Stimulated activated naive CD8-positive, alpha-beta T cell treated with anti-CD3 and anti-CD28 coated beads, Interleukin-15, Interleukin-2, amounts not matched to agents 100 ng/mL and 50 ng/mL, for 24 hours (primary cell): ENCODE results near the gene ZBTB39.
"Not testable (repeated sequence)": the region's sequence is repeated elsewhere in the genome, so short reads cannot be mapped to it uniquely, and the experiment has no call there.

Experiments
- H3K27ac Mint-ChIP-seq: one replicate; pipeline ENCODE4 v1.8.0; 2021; ENCODE audit warnings: mild to moderate bottlenecking, mixed read lengths
- H3K27me3 Mint-ChIP-seq: one replicate; pipeline ENCODE4 v1.8.0; 2021; ENCODE audit warnings: mixed read lengths
- H3K36me3 Mint-ChIP-seq: one replicate; pipeline ENCODE4 v1.8.0; 2021; ENCODE audit warnings: low read depth, mixed read lengths
- H3K4me1 Mint-ChIP-seq: one replicate; pipeline ENCODE4 v1.8.0; 2021; ENCODE audit warnings: low read depth, mixed read lengths
- H3K4me3 Mint-ChIP-seq: one replicate; pipeline ENCODE4 v1.8.0; 2021; ENCODE audit warnings: mild to moderate bottlenecking, mixed read lengths
- H3K9me3 Mint-ChIP-seq: one replicate; pipeline ENCODE4 v1.8.0; 2021; ENCODE audit warnings: mixed read lengths

Gene ZBTB39

DNA sequence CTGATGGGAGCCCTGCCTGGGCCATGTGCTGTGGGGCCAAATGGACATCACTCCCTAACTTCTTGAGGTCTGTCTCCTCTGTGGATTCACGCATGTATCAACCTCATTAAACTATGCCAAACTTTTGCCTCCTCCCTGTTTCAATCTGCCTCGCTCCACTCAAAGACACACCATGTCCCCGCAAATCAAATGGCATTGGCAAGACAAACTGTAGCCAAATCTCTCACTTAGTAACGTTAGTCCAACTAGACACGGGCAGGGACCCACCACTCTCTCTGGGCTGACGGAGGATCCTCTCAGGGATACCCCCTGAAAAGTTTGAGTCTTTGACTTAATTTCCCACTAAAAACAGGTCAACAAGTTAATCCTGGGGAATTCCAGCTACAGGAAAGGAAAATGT is 8.0 kb downstream of the ZBTB39 start:
- Mint-ChIP-seq H3K27ac (peak overlapping the region; percentile 78), H3K27me3 (no peaks in the 10 kb centered on the region), H3K4me1 (peaks cover 45% of the 10 kb centered on the region), H3K36me3 (peaks cover 45% of the 10 kb centered on the region), H3K9me3 (no peaks in the 10 kb centered on the region), H3K4me3 (no peak overlapping the region)

DNA sequence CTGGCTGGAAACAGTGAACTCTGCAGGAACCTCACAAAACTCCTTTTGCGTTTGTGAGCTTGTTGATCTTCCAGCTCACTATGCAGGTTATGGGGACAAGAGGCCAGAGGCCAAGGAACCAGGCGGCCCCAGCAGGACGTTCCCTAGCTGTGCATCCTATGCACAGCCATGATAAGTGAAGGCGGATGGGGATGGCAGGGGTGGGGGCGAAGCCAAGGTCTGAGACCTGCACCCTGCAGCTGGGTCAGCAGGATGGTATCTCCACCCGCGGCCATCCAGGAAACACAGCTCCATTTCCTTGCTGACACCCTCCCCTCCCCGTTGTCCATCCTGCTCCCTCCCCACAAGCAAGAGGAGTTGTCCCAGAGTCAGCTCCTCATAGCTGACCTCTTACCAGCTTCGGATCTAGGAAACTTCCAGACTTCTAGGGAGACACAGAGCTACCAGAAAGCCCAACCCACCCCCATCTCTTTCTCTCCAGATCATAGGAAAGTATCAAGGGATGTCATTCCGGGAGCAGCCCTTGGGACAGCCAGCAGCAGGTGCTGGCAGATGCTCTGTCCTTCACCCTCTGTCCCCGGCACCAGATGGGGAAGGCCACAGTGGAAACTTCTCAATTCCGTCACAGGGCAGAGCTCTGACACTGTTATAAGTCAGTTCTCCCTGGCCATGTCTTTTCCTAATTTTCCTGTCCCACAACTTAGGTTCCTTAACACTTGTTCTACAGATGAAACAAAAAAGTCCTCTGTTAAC is 9.4 kb downstream of the ZBTB39 start:
- H3K27me3 Mint-ChIP-seq = no peaks in the 10 kb centered on the region
- no peaks in the 10 kb centered on the region for H3K9me3 Mint-ChIP-seq
- no peak overlapping the region for H3K4me3 Mint-ChIP-seq
- no peak overlapping the region for H3K27ac Mint-ChIP-seq
- H3K36me3 Mint-ChIP-seq = peaks cover 31% of the 10 kb centered on the region
- peaks cover 46% of the 10 kb centered on the region for H3K4me1 Mint-ChIP-seq

- peaks cover 31% of the 10 kb centered on the region for H3K36me3 Mint-ChIP-seq
- no peaks in the 10 kb centered on the region for H3K27me3 Mint-ChIP-seq
- no peak overlapping the region for H3K4me3 Mint-ChIP-seq
- H3K4me1 Mint-ChIP-seq = peaks cover 45% of the 10 kb centered on the region
- H3K27ac Mint-ChIP-seq = no peak overlapping the region
- no peaks in the 10 kb centered on the region for H3K9me3 Mint-ChIP-seq
Observed at GRCh38 chr12:56995930-56996496, 10.3 kb downstream of the ZBTB39 start.

GRCh38 chr12:56995201-56995929 is 11.0 kb downstream of the ZBTB39 start:
- Mint-ChIP-seq H3K9me3 (no peaks in the 10 kb centered on the region), H3K4me1 (peaks cover 38% of the 10 kb centered on the region), H3K27me3 (no peaks in the 10 kb centered on the region), H3K27ac (no peak overlapping the region), H3K36me3 (peaks cover 31% of the 10 kb centered on the region), H3K4me3 (no peak overlapping the region)

GRCh38 chr12:56994231-56994746 is 12.1 kb downstream of the ZBTB39 start:
- Mint-ChIP-seq H3K4me1 (peaks cover 27% of the 10 kb centered on the region), H3K9me3 (no peaks in the 10 kb centered on the region), H3K36me3 (peaks cover 24% of the 10 kb centered on the region), H3K4me3 (no peak overlapping the region), H3K27ac (no peak overlapping the region), H3K27me3 (no peaks in the 10 kb centered on the region)

- Mint-ChIP-seq H3K36me3 (peaks cover 22% of the 10 kb centered on the region), H3K4me1 (peaks cover 18% of the 10 kb centered on the region), H3K9me3 (no peaks in the 10 kb centered on the region), H3K27ac (no peak overlapping the region), H3K27me3 (peaks cover 4% of the 10 kb centered on the region), H3K4me3 (no peak overlapping the region)
Observed at GRCh38 chr12:56993346-56993745, 13.0 kb downstream of the ZBTB39 start.

DNA sequence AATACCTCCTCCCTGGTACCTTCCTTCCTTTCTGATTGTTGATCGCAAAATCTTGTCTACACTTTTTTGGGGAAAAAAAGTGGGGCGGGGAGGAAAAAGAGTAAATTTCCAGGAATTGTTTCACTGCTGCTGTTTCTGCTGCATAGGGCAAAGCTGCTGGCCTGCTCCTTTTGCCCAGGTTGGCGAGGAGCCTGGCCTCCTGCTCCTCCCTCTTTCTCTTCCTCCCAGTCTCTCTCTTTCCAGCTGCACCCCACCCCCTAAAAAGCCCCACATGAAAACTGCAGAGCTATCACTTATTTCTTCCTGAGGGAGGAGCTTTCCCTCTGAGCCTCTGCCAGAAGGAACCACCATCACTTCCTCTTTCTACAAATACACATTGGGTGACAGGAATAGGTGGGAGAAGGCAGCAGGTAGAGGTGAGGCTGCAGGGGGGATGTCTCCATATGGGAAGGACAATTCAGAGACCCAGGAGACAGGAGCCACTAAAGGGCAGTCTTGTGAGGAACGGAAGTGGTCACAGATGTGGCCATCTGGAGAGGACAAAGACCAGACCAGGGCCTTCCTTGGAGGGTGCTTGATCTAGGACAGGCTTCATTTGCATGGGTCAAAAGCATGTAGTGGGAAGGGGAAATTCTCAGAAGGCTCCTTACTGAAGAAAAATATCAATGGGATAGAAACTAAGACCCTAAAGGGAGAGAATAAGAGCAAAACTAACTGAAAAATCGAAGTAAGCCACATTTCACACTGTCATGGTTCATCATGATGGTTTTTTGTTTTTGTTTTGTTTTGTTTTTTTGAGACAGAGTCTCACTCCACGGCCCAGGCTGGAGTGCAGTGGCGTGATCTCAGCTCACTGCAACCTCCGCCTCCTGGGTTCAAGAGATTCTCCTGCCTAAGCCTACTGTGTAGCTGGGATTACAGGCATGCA is 14.8 kb downstream of the ZBTB39 start:
- H3K9me3 Mint-ChIP-seq = no peaks in the 10 kb centered on the region
- peaks cover 15% of the 10 kb centered on the region for H3K36me3 Mint-ChIP-seq
- peaks cover 9% of the 10 kb centered on the region for H3K4me1 Mint-ChIP-seq
- no peak overlapping the region for H3K27ac Mint-ChIP-seq
- H3K4me3 Mint-ChIP-seq = no peak overlapping the region
- H3K27me3 Mint-ChIP-seq = peaks cover 4% of the 10 kb centered on the region

- no peak overlapping the region for H3K27ac Mint-ChIP-seq
- peaks cover 9% of the 10 kb centered on the region for H3K4me1 Mint-ChIP-seq
Observed at GRCh38 chr12:56990648-56991318, 15.6 kb downstream of the ZBTB39 start.

GRCh38 chr12:56989861-56990610 is 16.3 kb downstream of the ZBTB39 start:
- Mint-ChIP-seq H3K9me3 (no peaks in the 10 kb centered on the region), H3K27ac (peak overlapping the region; percentile 3), H3K36me3 (peaks cover 4% of the 10 kb centered on the region), H3K4me1 (peaks cover 9% of the 10 kb centered on the region), H3K4me3 (no peak overlapping the region), H3K27me3 (peaks cover 4% of the 10 kb centered on the region)

More at GRCh38 chr12:56990648-56991318, 15.6 kb downstream of the ZBTB39 start:
- Mint-ChIP-seq H3K36me3 (peaks cover 7% of the 10 kb centered on the region), H3K4me3 (no peak overlapping the region), H3K27me3 (peaks cover 4% of the 10 kb centered on the region), H3K9me3 (no peaks in the 10 kb centered on the region)

DNA sequence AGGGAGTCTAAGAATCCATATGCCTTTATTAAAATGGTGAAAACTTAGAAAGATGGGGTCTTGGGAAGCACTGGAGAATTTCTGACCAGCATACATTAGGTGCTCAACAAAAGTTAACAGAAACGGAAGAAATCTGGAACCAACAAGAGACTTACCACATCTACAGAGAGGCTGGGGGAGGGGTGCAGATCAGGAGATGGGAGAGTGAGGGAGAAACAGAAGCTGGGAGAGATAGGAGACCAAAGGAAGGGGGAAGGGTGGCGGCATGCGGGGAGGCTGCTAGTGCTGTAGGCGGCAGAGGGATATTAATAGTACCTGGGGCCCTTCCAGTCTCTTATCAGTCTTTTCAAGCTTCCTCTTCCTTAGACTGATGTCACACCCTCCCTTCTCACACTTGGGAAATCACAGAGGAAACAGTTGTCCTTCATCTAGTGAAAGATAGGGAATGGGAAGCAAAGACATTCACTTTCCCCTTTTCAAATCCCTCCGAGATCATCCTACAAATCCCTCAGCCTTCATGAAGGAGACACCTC is 18.1 kb downstream of the ZBTB39 start:
- Mint-ChIP-seq H3K4me3 (no peak overlapping the region), H3K9me3 (no peaks in the 10 kb centered on the region), H3K27me3 (peaks cover 4% of the 10 kb centered on the region), H3K4me1 (peaks cover 9% of the 10 kb centered on the region), H3K36me3 (no peaks in the 10 kb centered on the region), H3K27ac (no peak overlapping the region)

DNA sequence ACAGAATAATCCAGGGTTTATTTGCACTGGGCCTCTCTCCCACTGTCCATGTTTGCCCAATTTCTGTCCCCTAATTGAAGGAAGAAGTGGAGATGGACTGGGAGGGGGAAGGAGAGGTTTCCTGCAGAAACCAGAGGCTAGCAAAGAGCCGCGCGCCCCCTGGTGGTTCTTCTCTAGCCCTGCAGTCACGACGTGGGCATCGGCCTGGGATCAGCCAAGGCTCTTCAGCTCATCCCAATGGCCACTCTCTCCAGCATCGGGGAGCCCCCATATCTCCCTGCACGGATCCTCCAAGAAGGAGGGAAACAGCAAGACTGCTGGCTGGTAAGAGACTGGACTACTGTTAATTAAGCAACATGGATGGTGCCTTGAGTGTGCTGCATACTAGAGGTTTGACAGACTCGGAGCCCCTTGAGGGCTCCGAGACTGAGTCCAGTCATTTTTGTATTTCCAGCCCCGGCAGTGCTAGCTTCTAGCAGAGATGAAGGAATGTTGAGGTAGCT is 18.7 kb downstream of the ZBTB39 start:
- Mint-ChIP-seq H3K27me3 (peaks cover 4% of the 10 kb centered on the region), H3K27ac (no peak overlapping the region), H3K4me1 (peaks cover 9% of the 10 kb centered on the region), H3K9me3 (no peaks in the 10 kb centered on the region), H3K36me3 (no peaks in the 10 kb centered on the region), H3K4me3 (no peak overlapping the region)

- peaks cover 9% of the 10 kb centered on the region for H3K4me1 Mint-ChIP-seq
- H3K36me3 Mint-ChIP-seq = no peaks in the 10 kb centered on the region
- H3K9me3 Mint-ChIP-seq = no peaks in the 10 kb centered on the region
- H3K27ac Mint-ChIP-seq = no peak overlapping the region
- no peak overlapping the region for H3K4me3 Mint-ChIP-seq
- H3K27me3 Mint-ChIP-seq = peaks cover 4% of the 10 kb centered on the region
Observed at GRCh38 chr12:56987011-56987410, 19.3 kb downstream of the ZBTB39 start.

- not testable (repeated sequence) for H3K27me3 Mint-ChIP-seq, H3K27ac Mint-ChIP-seq, H3K36me3 Mint-ChIP-seq, H3K4me3 Mint-ChIP-seq, H3K9me3 Mint-ChIP-seq, H3K4me1 Mint-ChIP-seq
Observed at GRCh38 chr12:56985714-56986113, 20.6 kb downstream of the ZBTB39 start.
